ENCODE measurements around the gene STRA6. TPM values are rescaled to one million over a fixed set of nuclear protein-coding genes. Genes with fewer than 3 reads are reported as not detected.

The STRA6 gene
- polyA plus RNA-seq, 1 of the 3 experiments (the other 2 are of a cell fraction) = 27.9 TPM

DNA sequence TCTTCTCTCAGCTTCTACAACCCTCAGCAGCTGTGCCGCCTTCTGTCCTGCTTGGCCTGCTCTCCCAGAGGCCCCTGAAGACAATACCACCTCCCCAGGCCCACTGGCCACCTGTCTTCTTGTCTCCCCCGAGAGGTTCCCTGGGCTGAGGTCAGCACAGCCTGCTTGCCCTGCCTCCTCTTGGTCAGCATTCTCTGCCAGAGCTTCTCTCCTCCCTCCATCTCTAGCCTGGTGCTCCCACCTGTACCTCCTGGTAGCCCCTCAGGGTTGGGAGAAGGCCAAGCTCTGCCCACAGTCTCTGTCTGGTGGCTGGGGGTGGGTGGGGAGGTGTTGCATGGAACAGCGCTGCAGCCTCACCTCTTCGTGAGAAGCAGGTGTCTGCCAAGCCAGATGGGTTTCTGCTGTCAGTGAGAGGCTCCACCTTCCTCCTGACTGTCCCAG lies 34.7 kb downstream of the STRA6 start:
- Histone ChIP-seq H3K9me3 (no peaks in the 10 kb centered on the region), H3F3A (replicated peaks; ENCODE audit: insufficient read depth) (peaks cover 3% of the 10 kb centered on the region), H3K4me1 (ENCODE audit: control insufficient read depth in 1 of 2, insufficient read depth in 2 of 2, low read depth in 1 of 2, low read length in 1 of 2) (peaks cover 3 to 19% of the 10 kb centered on the region in 2 experiments; a peak in 1 of 4 replicates), H3K36me3 (replicated peaks in 1 of 2; ENCODE audit: control insufficient read depth in 1 of 2, insufficient read depth in 2 of 2, low read length in 1 of 2) (no peaks in the 10 kb centered on the region), H3K27me3 (ENCODE audit: insufficient read depth) (no peaks in the 10 kb centered on the region), H3K9me2 (no peaks in the 10 kb centered on the region), H3K9ac (no peak overlapping the region), H2AFZ (ENCODE audit: low read depth) (no peak overlapping the region), H4K20me1 (ENCODE audit: insufficient read depth) (no peaks in the 10 kb centered on the region), H3K4me2 (no peak overlapping the region), H3K27ac (ENCODE audit: low read depth in 2 of 2, low read length in 1 of 2) (no peak overlapping the region), H3K4me3 (ENCODE audit: low read depth in 2 of 2, low read length in 1 of 2) (no peak overlapping the region), H3K79me2 (ENCODE audit: insufficient read depth) (no peaks in the 10 kb centered on the region)
- CTCF ChIA-PET = interaction anchor here (1.1 to 1.7 kb wide), 2 partner anchors 118 to 140 kb away, joined by 4 read pairs; no protein-coding TSS in a partner anchor
- 92% methylated on average over 2 of the region's 4 CpGs for WGBS (ENCODE audit: low lambda C conversion rate)
- DNase-seq = no peak
- TF ChIP-seq EZH2phosphoT487 (IDR thresholded peaks at IDR 0.05; ENCODE audit: borderline replicate concordance, low read depth) = no peak
- TF ChIP-seq POLR2AphosphoS5 (IDR thresholded peaks at IDR 0.05; ENCODE audit: low read depth, low read length) = no peak
- no peak for TF ChIP-seq NRF1 (IDR thresholded peaks at IDR 0.05; ENCODE audit: low read depth, low read length)
- no peak for TF ChIP-seq FOXJ3 (CRISPR knock-in tag; IDR thresholded peaks at IDR 0.05)
- TF ChIP-seq RAD21 (IDR thresholded peaks at IDR 0.05; ENCODE audit: low read length) = no peak
- TF ChIP-seq, protein P1, sequence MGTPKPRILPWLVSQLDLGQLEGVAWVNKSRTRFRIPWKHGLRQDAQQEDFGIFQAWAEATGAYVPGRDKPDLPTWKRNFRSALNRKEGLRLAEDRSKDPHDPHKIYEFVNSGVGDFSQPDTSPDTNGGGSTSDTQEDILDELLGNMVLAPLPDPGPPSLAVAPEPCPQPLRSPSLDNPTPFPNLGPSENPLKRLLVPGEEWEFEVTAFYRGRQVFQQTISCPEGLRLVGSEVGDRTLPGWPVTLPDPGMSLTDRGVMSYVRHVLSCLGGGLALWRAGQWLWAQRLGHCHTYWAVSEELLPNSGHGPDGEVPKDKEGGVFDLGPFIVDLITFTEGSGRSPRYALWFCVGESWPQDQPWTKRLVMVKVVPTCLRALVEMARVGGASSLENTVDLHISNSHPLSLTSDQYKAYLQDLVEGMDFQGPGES (IDR thresholded peaks at IDR 0.05; ENCODE audit: low read depth, low read length) = no peak
- no peak for TF ChIP-seq FOSL2 (IDR thresholded peaks at IDR 0.05; ENCODE audit: borderline replicate concordance, low read depth)
- no peak for TF ChIP-seq YY1 (IDR thresholded peaks at IDR 0.05; ENCODE audit: low read depth)
- TF ChIP-seq JUND (IDR thresholded peaks at IDR 0.05) = no peak
- no peak for TF ChIP-seq RCOR1 (IDR thresholded peaks at IDR 0.05; ENCODE audit: low read length)
- TF ChIP-seq, protein P2, sequence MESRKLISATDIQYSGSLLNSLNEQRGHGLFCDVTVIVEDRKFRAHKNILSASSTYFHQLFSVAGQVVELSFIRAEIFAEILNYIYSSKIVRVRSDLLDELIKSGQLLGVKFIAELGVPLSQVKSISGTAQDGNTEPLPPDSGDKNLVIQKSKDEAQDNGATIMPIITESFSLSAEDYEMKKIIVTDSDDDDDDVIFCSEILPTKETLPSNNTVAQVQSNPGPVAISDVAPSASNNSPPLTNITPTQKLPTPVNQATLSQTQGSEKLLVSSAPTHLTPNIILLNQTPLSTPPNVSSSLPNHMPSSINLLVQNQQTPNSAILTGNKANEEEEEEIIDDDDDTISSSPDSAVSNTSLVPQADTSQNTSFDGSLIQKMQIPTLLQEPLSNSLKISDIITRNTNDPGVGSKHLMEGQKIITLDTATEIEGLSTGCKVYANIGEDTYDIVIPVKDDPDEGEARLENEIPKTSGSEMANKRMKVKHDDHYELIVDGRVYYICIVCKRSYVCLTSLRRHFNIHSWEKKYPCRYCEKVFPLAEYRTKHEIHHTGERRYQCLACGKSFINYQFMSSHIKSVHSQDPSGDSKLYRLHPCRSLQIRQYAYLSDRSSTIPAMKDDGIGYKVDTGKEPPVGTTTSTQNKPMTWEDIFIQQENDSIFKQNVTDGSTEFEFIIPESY (IDR thresholded peaks at IDR 0.05; ENCODE audit: borderline replicate concordance, low read depth) = no peak
- TF ChIP-seq MEF2A (IDR thresholded peaks at IDR 0.05; ENCODE audit: borderline replicate concordance, low read depth) = no peak
- TF ChIP-seq, protein P3, sequence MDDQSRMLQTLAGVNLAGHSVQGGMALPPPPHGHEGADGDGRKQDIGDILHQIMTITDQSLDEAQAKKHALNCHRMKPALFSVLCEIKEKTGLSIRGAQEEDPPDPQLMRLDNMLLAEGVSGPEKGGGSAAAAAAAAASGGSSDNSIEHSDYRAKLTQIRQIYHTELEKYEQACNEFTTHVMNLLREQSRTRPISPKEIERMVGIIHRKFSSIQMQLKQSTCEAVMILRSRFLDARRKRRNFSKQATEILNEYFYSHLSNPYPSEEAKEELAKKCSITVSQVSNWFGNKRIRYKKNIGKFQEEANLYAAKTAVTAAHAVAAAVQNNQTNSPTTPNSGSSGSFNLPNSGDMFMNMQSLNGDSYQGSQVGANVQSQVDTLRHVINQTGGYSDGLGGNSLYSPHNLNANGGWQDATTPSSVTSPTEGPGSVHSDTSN (IDR thresholded peaks at IDR 0.05) = no peak
- TF ChIP-seq, protein P4, sequence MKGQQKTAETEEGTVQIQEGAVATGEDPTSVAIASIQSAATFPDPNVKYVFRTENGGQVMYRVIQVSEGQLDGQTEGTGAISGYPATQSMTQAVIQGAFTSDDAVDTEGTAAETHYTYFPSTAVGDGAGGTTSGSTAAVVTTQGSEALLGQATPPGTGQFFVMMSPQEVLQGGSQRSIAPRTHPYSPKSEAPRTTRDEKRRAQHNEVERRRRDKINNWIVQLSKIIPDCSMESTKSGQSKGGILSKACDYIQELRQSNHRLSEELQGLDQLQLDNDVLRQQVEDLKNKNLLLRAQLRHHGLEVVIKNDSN (IDR thresholded peaks at IDR 0.05; ENCODE audit: borderline replicate concordance, low read depth) = no peak
- POLR2A ChIA-PET = no interaction called here
